Stimulated activated CD4-positive, alpha-beta T cell treated with anti-CD3 and anti-CD28 coated beads, Interleukin-4, amount 100 ng/mL, for 48 hours (primary cell): Measurements from ENCODE around the gene BNIP5.
"Not testable (repeated sequence)": the region's sequence is repeated elsewhere in the genome, so short reads cannot be mapped to it uniquely, and the experiment has no call there.

Experiments used
- DNase-seq, 2 donors: peaks; one replicate each; pipeline ENCODE4 v3.0.0-alpha.2; 2020; ENCODE audit warnings: low read depth in 2 of 2

Gene BNIP5

DNA sequence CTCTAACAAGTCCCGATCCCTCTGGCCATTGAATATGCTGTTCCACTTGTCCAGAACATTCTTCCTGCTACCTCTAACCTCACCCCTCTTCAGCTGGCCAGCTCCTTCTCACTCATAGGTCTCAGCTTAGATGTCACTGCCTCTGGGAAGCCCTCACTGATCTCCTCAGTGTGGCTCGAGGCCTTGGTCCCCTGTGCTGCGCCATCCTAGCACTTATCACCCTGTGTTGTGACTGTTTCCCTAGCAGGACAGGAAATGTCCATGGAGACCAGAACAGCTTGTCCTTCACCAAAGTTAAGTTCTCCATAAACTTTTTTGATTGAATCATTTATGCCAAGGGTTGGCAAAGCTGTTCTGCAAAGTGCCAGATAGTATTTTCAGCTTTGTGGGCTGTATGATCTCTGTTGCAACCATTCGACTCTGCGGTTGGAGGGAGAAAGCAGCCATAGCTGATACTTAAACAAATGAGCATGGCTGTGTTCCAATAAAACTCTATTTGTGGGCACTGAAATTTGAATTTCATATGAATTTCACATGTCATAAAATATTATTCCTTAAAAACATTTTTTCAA, 6.5 kb upstream of the BNIP5 start:
- DNase-seq: no peak

DNA sequence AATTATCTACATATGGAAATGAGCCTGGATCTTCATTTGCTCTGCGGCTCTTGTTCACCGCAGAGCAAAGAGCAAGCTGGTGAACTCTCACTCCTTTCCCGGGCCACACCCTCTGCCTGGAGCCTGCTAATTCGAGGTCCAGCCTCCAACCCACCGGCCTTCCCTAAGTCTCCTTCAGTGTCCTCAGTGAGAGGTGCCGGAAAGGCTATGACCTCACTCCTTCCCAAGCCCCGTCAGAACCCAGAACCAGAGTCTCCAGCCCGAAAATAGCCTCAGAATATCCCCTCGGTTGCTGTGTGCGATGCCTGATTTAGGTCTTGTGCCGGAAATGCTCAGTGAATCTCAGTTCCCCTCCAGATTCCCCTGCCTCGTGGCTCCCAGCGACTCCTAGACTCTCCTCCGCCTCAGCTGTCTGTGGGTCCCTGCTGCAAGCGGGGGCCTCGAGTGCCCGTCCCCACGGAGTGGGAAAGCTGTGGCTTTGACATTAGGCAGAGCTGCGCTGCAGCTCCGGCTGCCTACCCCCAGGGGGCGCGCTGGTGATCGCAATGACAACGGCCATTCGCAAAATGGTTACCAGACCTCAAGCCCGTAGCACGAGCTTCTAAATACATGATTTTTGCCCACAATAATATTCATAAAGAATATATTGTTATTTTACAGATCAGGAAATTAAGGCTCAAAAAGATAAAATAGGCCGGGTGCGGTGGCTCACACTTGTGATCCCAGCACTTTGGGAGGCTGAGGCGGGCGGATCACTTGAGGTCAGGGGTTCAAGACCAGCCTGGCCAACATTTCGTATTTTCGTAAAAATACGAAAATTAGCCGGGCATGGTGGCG, 4.1 kb upstream of the BNIP5 start:
- DNase-seq: peak; percentile 64 to 69

DNA sequence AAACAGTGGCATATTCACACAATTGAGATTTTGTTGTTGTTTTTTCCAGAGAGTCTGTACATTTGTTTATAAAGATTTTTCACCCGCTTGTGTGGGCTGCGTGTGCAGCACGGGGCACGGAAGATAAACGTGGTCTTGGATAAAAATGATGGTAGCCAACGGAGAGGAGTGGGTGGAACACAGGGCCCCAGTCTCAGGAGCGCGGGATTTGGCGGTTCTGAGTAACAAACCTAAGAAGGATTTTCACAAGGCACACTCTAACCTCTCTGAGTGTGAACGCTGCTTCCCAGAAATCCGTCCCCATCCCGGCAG, 3.6 kb upstream of the BNIP5 start:
- no peak for DNase-seq

DNA sequence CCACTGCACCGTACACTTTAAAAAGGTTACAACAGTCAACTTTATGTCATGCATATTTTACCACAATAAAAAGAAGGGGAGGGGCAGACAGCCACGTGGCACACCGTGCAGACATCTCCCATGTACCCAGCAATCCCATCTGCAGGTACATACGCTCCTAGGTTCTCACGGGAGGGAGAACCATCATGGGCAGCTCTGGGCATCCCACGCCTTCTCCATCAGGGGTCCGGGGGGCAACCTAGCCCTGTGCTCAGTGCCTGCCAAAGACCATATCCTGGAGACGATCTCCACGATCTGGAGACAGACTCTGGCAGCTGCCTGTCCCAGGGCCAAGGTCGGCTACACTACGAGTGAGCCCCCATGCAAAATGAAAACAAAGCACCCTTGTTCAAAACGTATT, 2.5 kb upstream of the BNIP5 start:
- no peak for DNase-seq

DNA sequence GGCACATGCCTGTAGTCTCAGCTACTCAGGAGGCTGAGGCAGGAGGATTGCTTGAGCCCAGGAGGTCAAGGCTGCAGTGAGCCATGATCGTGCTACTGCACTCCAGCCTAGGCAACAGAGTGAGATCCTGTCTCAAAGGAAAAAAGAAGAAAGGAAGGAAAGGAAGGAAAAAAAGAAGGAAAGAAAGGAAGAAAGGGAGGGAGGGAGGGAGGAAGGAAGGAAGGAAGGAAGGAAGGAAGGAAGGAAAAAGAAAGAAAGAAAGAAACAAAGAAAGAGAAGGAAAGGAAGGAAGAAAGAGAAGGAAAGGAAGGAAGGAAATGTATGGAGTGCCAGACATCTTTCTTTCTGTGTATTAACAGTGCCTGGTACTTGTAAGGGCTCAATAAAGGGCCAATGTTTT, 1.5 kb upstream of the BNIP5 start:
- not testable (repeated sequence) for DNase-seq

DNA sequence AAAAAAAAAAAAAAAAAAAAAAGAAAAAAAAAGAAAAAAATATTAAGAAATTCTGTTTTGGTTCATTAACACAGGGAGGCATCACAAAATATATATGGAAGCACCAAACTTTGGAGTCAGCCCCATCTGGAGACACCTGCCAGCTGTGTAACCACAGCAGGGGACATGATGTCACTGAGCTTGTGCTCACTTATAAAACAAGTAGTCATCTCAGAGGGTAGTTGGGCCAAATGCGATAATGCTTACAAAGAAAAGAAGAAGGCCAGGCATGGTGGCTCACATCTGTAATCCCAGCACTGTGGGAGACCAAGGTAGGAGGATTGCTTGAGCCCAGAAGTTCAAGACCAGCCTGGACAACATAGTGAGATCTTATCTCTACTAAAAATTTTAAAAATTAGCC, 1.1 kb upstream of the BNIP5 start:
- no peak for DNase-seq

DNA sequence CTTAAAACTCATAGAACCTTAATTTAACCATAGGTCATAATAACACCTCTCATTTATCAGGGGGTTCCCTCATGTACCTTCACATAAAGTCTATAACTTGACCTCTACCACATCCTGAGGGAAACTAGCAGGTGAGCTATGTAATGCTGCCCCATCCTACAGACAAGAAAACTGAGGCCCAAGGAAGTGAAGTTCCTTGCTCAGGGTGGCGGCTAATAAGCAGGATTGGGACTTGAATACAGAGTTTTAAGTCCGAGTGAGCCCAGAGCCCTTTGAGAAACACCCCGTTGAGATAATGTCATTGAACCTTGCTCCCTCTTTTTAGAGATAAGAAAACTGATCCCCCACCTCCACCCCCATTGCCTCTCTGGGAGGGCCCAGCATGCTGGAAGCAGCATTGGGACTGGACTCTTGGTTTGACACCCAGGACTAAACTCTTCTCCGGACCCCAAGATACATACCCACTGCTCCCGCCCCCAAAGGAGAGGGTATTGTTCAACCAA, 429 bp downstream of the BNIP5 start:
- no peak for DNase-seq

DNA sequence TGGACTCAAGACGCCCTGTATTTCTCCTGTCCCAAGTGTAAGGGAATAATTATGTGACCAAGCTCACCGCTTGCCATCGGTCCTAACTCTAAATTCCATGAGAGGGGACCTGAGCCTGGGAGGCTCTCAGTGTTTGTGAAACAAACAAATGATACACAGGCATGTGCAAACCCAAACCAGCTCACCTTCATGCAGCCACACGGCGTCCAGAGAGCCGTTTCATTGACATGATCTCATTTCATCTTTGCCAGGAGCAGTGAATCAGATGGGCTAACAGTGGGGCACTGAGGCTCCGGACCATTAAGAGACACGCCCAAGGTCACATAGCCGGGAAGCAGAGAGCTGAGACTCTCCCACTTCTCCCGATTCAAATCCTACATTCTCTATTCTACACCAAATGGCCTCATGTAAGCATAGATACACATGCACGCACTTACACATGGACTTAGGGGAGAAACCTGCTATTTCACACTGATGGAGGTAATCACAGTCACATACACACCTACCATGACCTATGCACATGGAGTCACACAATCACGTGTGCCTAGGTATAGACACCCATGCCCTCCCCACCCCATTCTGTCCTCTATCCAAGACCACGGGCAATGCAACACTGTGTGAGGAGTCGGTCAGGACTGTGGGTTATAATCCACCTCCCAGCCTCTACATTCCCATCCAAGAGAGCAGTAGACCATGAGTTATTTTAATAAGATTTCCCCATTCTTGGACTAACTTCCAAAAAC, 1.1 kb downstream of the BNIP5 start:
- no peak for DNase-seq

DNA sequence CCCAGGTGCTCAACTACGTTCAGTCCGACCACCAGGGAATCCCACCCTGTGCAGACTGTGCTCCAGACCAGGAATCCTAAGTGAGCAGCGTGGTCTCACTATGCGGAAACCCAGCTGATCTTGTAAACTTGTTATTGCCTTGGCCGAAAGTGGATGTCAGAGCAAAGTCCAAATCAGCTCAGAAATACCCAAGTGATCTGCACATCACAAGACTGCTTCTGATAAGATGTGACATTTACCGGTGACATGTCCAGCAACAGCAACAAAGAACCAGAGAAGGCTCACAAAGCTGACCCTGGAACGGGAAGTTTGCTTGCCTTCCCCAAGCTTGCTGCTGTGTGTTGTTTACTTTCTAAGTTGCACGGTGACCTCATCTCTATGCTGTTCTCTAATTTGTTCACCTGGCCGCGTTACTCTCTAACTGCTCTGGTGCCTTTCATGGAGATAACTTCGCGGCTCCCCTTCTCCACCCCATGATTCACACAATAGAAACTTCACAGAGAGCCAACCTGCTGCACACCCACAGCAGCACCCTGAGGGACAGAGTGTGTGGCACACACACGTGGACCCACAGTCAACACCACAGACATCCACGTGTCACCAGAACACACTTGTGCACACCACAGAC, 1.7 kb downstream of the BNIP5 start:
- no peak for DNase-seq

DNA sequence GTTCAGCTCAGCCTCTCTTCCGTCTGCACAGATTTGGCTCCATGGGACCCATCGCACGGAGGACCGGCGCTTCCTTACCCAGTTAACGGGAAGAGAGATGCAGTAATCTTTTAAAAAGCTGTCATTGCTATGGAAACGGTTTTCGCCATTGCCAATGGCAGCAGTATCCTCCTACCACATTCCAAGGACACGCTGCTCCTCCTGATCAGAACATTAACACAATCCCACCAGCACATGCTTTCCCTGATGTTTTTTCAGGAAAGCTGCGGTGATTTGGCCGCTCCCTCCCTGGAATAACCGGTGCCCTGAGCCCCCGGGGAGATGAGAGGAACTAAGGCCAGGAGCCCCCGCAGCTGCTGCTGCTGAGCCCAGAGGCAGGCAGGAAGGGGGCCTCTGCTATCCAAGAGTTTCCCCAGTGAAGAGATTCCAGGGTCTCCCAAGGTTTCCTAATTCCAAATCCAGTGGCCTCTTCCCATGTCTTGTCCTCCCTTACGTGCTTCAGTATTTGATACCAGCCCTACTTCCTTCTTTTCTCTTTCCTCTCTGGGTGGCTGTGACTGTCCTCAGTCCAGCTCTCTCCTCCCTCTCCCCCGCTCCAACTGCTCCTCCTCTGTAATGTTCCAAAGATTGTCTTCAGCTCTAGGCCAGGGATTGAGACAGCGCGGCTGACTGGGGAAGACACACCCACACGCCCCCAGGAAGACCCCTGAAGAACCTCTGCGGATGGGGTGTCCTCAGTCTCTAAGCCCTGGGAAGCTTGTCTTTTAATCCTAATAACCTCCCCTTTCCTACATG, 2.6 kb downstream of the BNIP5 start:
- no peak for DNase-seq

DNA sequence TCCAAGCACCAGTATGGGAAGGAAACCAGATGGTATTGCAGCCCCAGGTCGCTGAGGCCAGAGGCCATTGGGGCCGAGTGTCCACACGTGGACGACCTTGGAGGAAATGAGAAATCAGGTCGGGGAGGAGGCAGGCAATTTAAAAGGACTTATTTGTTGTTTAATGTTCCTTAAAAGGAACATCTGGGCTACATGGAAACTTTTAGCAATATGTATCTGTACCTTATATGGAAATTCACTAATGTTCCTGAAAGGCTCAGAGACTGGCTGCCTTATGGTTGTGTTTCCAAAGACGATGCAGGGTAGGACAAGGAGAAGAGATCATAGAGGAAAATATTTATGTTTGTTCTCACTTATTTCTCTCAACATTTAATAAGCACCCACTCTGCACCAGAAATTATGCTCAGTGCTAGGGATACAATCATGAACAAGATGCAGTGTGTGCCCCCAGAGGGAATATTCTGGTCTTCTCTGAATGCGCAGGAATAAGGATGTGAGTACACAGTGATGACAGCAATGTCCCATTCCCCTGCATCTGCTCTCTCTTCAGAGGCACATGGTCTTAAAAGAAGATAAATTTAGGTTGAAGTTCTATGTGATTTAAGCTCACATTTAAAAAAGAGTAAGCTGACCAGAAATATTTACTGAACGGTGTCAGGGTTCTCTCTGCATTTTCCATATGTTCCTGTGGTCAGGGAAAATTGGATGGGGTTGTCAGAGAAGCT, 3.4 kb downstream of the BNIP5 start:
- DNase-seq: no peak

DNA sequence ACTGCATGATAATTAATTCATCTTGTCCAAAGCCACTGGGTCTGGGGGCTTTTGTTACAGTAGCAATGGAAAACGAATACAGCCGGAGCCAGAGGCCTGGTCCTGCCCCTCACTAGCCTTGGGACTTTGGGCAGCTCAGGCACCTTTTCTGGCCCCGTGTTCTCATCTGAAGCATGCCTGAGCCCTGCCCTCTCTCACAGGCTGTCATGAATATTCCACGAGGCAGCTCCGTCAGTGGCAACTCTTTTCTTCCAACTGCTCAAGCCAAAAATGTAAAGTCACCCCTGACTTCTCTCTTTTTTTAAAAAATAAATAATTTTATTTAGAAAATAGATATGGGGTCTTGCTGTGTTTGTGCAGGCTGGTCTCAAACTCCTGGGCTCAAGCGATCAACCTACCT, 5.3 kb downstream of the BNIP5 start:
- no peak for DNase-seq

DNA sequence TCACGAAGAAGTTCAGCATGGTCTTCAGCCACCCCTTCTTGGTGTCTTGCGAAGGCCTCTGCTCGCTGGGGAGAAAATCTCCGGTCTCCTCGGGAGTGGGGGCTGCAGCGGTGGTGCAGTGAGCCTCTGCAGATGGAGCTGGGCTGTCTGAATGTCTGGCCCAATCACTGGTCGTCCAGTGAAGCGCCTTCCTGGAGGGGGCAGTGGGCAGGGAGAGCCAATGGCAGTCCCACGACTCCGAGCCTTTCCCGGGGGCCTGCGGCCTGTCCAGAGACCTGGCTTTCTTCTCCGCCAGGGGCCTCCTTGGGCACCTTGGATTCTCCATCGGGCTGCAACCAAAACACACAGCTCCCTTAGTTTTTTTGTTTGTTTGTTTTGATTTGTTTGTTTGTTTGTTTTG, 6.3 kb downstream of the BNIP5 start:
- no peak for DNase-seq

DNA sequence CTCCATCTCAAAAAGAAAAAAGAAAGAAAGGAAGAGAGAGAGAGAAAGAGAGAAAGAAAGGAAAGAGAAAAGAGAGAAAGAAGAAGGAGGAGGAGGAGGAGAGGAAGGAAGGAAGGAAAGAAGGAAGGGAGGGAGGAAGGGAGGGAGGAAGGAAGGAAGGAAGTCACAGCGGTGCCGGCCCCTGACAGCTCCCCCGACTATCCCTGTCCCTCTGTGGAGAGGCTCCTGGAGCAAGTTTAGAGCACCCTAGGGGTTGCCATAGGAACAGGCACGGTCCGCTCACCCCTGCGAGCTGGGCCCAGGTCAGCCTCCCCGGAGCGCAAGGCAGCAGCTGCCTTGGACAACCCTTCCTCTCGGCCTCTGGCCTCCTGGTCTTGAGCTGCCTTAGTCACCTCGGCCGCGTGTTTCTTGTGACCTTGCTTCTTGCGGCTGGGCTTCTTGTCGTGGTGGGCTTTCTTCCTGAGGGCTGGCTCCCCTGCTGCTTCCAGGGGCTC, 6.8 kb downstream of the BNIP5 start:
- DNase-seq: no peak

DNA sequence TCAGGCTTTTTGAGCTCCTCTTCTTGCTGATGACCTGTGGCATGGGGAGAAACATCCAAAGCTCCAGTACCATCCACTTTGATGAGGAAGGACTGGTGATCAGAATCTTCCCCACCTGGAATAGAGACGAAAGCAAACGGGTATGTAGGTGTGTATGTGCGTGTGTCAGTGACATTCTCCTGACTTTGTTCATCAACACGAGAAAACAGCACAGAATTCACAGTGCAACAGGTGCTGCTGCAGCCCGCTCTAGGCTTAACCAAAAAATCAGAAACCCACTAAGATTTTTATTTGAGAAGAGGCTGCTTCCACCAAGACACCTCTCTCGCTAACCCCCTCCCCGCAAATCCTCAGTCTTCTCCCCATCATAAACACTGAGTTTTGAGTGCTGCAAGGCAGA, 8.1 kb downstream of the BNIP5 start:
- no peak for DNase-seq

DNA sequence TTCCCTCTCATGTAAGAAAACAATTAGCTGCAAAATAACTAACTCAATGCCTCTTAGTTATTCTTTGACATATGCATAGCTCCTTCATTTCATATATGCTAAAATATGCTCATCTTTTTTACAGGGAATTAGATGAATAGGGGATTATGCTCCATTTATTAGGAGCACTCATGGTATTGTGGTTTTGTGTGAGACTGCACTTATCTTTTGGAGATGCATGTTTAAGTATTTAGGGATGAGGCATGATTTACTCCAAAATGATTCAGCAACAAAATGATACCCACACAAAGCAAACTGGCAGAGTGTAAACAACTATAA, 8.8 kb downstream of the BNIP5 start:
- no peak for DNase-seq

DNA sequence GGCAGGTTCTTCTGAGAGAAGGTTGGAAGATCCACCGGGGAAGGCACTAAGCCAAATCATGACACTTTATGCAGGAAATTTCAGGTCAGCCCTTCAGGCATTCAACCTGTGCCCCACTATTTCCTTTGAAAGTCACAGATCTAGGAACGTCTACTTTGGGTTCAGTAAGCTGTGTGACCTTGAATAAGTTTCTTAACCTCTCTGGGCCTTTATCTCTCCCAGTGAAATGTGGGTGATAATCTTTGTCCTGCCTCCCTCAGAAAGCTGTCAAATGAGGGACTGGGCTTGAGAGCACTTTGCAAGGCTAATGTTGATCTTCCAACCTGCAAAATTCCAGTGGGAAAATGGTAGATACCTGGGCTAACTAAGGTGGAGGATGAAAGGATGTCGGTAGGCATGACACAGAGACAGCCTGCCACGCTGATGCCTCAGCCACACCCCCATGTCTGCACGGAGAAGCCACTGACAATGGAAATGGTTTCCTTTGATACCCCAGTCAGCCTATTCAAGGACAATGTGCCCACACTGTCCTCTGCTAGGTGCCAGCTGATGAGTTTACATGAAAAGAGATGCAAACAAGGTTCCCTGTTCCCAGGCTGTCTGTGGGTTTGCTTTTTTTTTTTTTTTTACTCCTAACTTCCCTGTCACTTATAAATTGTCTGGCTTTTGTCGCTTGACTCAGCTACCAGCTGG, 9.3 kb downstream of the BNIP5 start:
- DNase-seq: no peak

DNA sequence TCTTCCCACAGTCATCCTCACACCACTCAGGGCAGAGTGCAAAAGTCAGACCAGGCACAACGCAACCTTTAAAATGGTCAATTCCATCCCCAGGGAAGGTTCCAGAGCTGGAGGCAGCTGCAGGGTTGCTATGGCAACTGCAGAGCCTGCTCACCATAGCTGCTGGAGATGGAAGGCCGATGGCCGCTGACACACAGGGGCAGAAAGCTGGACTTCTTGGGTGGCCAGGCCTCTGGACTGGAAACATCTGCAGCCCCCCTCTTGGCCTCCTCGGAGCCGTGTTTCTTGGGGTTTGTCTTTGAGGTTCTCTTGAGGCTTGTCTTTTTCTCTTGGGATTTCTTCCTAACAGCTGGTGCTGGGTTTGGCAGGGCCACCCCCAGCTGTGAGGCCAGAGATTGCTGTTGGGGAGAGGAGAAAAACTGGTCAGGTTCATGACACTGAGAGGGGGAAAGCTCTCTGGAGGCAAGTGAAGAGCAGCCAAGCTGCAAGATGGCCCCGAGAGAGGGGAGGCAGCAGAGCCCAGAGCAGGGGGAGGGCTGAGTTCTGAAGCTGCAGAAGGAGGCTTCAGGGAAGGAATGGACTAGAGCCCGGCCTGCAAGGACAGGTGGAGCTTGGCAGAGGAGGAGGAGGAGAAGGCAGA, 10.2 kb downstream of the BNIP5 start:
- DNase-seq: no peak

DNA sequence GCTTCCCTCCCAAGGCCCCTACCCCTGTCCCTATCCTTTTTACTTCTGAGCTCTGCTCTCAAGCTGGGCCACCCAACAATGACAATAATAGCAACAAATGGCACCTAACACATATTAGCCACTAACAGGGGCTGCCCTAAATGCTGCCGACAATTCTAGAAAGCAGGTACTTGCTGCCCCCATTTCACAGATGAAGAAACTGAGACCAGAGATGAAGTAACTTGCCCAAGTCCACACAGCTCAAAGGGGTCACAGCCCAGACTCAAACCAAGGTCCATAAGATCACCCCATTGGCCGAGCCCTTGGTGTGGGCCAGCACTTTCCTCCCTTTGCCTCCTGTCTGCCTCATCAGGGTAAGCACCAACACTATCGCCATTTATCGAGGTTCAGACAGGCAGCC, 12.0 kb downstream of the BNIP5 start:
- no peak for DNase-seq

DNA sequence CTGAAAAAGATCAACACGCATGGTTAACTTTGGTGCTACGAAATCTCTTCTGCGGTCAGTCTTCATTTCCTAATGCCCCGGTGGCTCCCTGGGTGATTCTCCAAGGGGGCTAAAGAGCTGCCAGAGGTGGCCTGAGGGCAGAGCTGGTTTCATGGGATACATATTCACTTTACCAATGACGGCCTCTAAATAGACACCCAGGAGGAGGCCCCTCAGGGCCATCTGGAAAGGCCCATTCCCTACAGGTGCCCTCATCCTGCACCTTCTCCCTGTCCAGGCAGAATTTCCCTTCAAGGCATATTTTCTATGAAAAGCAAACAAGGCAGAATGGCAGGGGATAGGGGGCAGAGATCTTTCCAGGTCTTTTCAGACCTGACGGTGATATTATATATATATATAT, 12.5 kb downstream of the BNIP5 start:
- no peak for DNase-seq
